ENCODE measurements around the gene ELF3. TPM values are rescaled to one million over a fixed set of nuclear protein-coding genes. Genes with fewer than 3 reads are reported as not detected.

The ELF3 gene
- total and polyA plus RNA-seq, 10 of the 15 experiments (the other 5 are each of a cell fraction or from before 2014, with no cell fraction given), result 0.07 to 14.3 (median 0.58) TPM; not detected in 1

DNA sequence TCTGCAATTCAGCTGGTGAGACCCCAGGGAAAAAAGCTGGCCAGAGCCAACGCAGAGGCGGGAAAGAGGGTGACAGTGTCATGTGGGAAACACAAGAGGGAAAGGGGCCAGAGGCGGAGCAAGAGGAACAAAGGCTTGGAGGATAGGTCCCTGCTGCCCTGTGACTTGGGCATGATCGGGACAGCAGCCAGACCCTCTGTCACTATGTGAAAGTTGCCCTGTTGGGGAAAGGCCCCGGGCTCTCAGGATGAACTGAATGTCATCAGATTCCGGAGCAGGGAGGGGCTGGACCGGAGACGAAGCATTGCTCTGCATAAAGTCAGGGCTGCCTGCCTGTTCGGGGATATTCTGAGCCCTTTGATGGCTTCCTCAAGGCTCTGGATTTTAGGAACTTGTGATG lies 5.7 kb upstream of the ELF3 start (continued):
- TF ChIP-seq, protein P1, sequence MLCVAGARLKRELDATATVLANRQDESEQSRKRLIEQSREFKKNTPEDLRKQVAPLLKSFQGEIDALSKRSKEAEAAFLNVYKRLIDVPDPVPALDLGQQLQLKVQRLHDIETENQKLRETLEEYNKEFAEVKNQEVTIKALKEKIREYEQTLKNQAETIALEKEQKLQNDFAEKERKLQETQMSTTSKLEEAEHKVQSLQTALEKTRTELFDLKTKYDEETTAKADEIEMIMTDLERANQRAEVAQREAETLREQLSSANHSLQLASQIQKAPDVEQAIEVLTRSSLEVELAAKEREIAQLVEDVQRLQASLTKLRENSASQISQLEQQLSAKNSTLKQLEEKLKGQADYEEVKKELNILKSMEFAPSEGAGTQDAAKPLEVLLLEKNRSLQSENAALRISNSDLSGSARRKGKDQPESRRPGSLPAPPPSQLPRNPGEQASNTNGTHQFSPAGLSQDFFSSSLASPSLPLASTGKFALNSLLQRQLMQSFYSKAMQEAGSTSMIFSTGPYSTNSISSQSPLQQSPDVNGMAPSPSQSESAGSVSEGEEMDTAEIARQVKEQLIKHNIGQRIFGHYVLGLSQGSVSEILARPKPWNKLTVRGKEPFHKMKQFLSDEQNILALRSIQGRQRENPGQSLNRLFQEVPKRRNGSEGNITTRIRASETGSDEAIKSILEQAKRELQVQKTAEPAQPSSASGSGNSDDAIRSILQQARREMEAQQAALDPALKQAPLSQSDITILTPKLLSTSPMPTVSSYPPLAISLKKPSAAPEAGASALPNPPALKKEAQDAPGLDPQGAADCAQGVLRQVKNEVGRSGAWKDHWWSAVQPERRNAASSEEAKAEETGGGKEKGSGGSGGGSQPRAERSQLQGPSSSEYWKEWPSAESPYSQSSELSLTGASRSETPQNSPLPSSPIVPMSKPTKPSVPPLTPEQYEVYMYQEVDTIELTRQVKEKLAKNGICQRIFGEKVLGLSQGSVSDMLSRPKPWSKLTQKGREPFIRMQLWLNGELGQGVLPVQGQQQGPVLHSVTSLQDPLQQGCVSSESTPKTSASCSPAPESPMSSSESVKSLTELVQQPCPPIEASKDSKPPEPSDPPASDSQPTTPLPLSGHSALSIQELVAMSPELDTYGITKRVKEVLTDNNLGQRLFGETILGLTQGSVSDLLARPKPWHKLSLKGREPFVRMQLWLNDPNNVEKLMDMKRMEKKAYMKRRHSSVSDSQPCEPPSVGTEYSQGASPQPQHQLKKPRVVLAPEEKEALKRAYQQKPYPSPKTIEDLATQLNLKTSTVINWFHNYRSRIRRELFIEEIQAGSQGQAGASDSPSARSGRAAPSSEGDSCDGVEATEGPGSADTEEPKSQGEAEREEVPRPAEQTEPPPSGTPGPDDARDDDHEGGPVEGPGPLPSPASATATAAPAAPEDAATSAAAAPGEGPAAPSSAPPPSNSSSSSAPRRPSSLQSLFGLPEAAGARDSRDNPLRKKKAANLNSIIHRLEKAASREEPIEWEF (IDR thresholded peaks at IDR 0.05; ENCODE audit: insufficient replicate concordance, low read depth, low read length), result no peak
- no peak for TF ChIP-seq POLR2AphosphoS2 (IDR thresholded peaks at IDR 0.05; ENCODE audit: low read depth, low read length)
- TF ChIP-seq, protein P2, sequence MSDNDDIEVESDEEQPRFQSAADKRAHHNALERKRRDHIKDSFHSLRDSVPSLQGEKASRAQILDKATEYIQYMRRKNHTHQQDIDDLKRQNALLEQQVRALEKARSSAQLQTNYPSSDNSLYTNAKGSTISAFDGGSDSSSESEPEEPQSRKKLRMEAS (IDR thresholded peaks at IDR 0.05; ENCODE audit: low read depth, low read length), result no peak
- no peak for TF ChIP-seq SUZ12 (IDR thresholded peaks at IDR 0.05; ENCODE audit: unreplicated experiment)
- TF ChIP-seq BRCA1 (IDR thresholded peaks at IDR 0.05; ENCODE audit: low read depth, low read length), result no peak
- TF ChIP-seq, protein P3, sequence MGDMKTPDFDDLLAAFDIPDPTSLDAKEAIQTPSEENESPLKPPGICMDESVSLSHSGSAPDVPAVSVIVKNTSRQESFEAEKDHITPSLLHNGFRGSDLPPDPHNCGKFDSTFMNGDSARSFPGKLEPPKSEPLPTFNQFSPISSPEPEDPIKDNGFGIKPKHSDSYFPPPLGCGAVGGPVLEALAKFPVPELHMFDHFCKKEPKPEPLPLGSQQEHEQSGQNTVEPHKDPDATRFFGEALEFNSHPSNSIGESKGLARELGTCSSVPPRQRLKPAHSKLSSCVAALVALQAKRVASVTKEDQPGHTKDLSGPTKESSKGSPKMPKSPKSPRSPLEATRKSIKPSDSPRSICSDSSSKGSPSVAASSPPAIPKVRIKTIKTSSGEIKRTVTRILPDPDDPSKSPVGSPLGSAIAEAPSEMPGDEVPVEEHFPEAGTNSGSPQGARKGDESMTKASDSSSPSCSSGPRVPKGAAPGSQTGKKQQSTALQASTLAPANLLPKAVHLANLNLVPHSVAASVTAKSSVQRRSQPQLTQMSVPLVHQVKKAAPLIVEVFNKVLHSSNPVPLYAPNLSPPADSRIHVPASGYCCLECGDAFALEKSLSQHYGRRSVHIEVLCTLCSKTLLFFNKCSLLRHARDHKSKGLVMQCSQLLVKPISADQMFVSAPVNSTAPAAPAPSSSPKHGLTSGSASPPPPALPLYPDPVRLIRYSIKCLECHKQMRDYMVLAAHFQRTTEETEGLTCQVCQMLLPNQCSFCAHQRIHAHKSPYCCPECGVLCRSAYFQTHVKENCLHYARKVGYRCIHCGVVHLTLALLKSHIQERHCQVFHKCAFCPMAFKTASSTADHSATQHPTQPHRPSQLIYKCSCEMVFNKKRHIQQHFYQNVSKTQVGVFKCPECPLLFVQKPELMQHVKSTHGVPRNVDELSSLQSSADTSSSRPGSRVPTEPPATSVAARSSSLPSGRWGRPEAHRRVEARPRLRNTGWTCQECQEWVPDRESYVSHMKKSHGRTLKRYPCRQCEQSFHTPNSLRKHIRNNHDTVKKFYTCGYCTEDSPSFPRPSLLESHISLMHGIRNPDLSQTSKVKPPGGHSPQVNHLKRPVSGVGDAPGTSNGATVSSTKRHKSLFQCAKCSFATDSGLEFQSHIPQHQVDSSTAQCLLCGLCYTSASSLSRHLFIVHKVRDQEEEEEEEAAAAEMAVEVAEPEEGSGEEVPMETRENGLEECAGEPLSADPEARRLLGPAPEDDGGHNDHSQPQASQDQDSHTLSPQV (IDR thresholded peaks at IDR 0.05), result no peak
